Glutamatergic neuron (in vitro differentiated cells): ENCODE measurements around the gene KCND1. TPM values are rescaled to one million over a fixed set of nuclear protein-coding genes. Genes with fewer than 3 reads are reported as not detected.

Experiments
- DNase-seq: peaks from one replicate; pipeline ENCODE4 v3.0.0; 2022
- H3K27ac Mint-ChIP-seq: one replicate; pipeline ENCODE4 v1.8.0; 2020; ENCODE audit warnings: mild to moderate bottlenecking, mixed read lengths, inconsistent platforms; ENCODE audit not compliant: unreplicated experiment
- H3K27me3 Mint-ChIP-seq: one replicate; pipeline ENCODE4 v1.8.0; 2020; ENCODE audit warnings: mild to moderate bottlenecking, moderate library complexity, mixed read lengths, inconsistent platforms; ENCODE audit not compliant: unreplicated experiment
- H3K36me3 Mint-ChIP-seq: one replicate; pipeline ENCODE4 v1.8.0; 2020; ENCODE audit warnings: mild to moderate bottlenecking, mixed read lengths, inconsistent platforms; ENCODE audit not compliant: unreplicated experiment
- H3K4me1 Mint-ChIP-seq: one replicate; pipeline ENCODE4 v1.8.0; 2020; ENCODE audit warnings: mild to moderate bottlenecking, low read depth, mixed read lengths, inconsistent platforms; ENCODE audit not compliant: unreplicated experiment
- H3K4me3 Mint-ChIP-seq: one replicate; pipeline ENCODE4 v1.8.0; 2020; ENCODE audit warnings: mild to moderate bottlenecking, mixed read lengths, inconsistent platforms; ENCODE audit not compliant: unreplicated experiment
- H3K9me3 Mint-ChIP-seq: one replicate; pipeline ENCODE4 v1.8.0; 2020; ENCODE audit warnings: mild to moderate bottlenecking, moderate library complexity, mixed read lengths, inconsistent platforms; ENCODE audit not compliant: unreplicated experiment
- CTCF ChIP-seq: fragments of 200-600 bp; sonication (generic); IDR thresholded peaks from one replicate; pipeline ENCODE4 v1.5.0; 2021; ENCODE audit not compliant: partially characterized antibody, unreplicated experiment
- total RNA-seq: library from RNA; stranded (reverse); fragmentation: NEBNext Ultra II Directional; extraction: Animal tissue kit (Norgen Biotek cat#: 25700); gene quantifications from one replicate; pipeline ENCODE4 v1.2.1, GENCODE V29; 2021; ENCODE audit not compliant: unreplicated experiment

KCND1 gene
- total RNA-seq, 1 donor from 2014 or later = 7.2 TPM

GRCh38 chrX:48975541-48975940 lies 3.9 kb upstream of the KCND1 start:
- Mint-ChIP-seq H3K27me3 (peaks cover 14% of the 10 kb centered on the region), H3K36me3 (peaks cover 7% of the 10 kb centered on the region), H3K4me1 (peaks cover 12% of the 10 kb centered on the region), H3K9me3 (peaks cover 4% of the 10 kb centered on the region), H3K4me3 (no peak overlapping the region), H3K27ac (peak overlapping the region; percentile 4)
- no peak for TF ChIP-seq CTCF
- DNase-seq = no peak

GRCh38 chrX:48975041-48975440 lies 3.4 kb upstream of the KCND1 start:
- no peak for DNase-seq
- TF ChIP-seq CTCF = no peak
- H3K9me3 Mint-ChIP-seq = peaks cover 4% of the 10 kb centered on the region
- H3K4me1 Mint-ChIP-seq = peaks cover 12% of the 10 kb centered on the region
- peaks cover 14% of the 10 kb centered on the region for H3K27me3 Mint-ChIP-seq
- no peak overlapping the region for H3K4me3 Mint-ChIP-seq
- peaks cover 7% of the 10 kb centered on the region for H3K36me3 Mint-ChIP-seq
- H3K27ac Mint-ChIP-seq = no peak overlapping the region

GRCh38 chrX:48974574-48974973 lies 2.9 kb upstream of the KCND1 start:
- Mint-ChIP-seq H3K4me3 (no peak overlapping the region), H3K4me1 (peaks cover 12% of the 10 kb centered on the region), H3K27ac (no peak overlapping the region), H3K36me3 (peaks cover 7% of the 10 kb centered on the region), H3K9me3 (peaks cover 4% of the 10 kb centered on the region), H3K27me3 (peaks cover 14% of the 10 kb centered on the region)
- no peak for TF ChIP-seq CTCF
- no peak for DNase-seq

- peaks cover 14% of the 10 kb centered on the region for H3K27me3 Mint-ChIP-seq
- H3K4me1 Mint-ChIP-seq = peaks cover 12% of the 10 kb centered on the region
- H3K4me3 Mint-ChIP-seq = no peak overlapping the region
- H3K36me3 Mint-ChIP-seq = peaks cover 7% of the 10 kb centered on the region
- no peak overlapping the region for H3K27ac Mint-ChIP-seq
- peaks cover 4% of the 10 kb centered on the region for H3K9me3 Mint-ChIP-seq
- DNase-seq = no peak
- no peak for TF ChIP-seq CTCF
These were observed 2.4 kb upstream of the KCND1 start for GRCh38 chrX:48974033-48974432.

GRCh38 chrX:48972220-48973164 lies 848 bp upstream of the KCND1 start:
- peaks cover 12% of the 10 kb centered on the region for H3K27me3 Mint-ChIP-seq
- peak overlapping the region; percentile 70 for H3K27ac Mint-ChIP-seq
- H3K4me1 Mint-ChIP-seq = peaks cover 10% of the 10 kb centered on the region
- peaks cover 7% of the 10 kb centered on the region for H3K36me3 Mint-ChIP-seq
- TF ChIP-seq CTCF = peak; percentile 42
- H3K4me3 Mint-ChIP-seq = peak overlapping the region; percentile 62
- peaks cover 3% of the 10 kb centered on the region for H3K9me3 Mint-ChIP-seq
- DNase-seq = peak; percentile 52
